Caco-2 (cell line): ENCODE measurements around the gene GCM1. TPM values are rescaled to one million over a fixed set of nuclear protein-coding genes. Genes with fewer than 3 reads are reported as not detected.

Experiments used
- BruUV-seq: library from RNA; stranded (reverse); fragments of 400-500 nt; replicated peaks from 2 replicates; lab custom pipeline; 2021; lab: Mats Ljungman, UMichigan
- CTCF ChIA-PET: fragments of 300-600 bp; sonication (Branson Sonifier 250); formaldehyde crosslinking; loops from one replicate; lab custom pipeline; 2022; ENCODE audit warnings: antibody characterized with exemption; lab: Charles Lee
- POLR2A ChIA-PET: fragments of 300-600 bp; sonication (Branson Sonifier 250); formaldehyde crosslinking; loops from one replicate; lab custom pipeline; 2022; ENCODE audit warnings: antibody characterized with exemption; lab: Charles Lee
- DNase-seq, 2 experiments: peaks; one replicate each; pipeline versions ENCODE4 v3.0.0 to v3.0.0-alpha.2; 2020 to 2022
- H3K27me3 ChIP-seq: replicated peaks from 2 replicates; pipeline ENCODE4 v1.6.0; 2011; ENCODE audit warnings: low read length; ENCODE audit not compliant: control insufficient read depth, insufficient read depth
- H3K36me3 ChIP-seq: 2 replicates; pipeline ENCODE4 v1.5.1; 2011; ENCODE audit warnings: low read length; ENCODE audit not compliant: control insufficient read depth, insufficient read depth
- H3K4me1 ChIP-seq: fragments of 250-450 bp; sonication (Bioruptor Pico); 2 replicates; pipeline ENCODE4 v1.5.1; 2020; ENCODE audit warnings: mild to moderate bottlenecking
- H3K4me3 ChIP-seq: 2 replicates; pipeline ENCODE4 v1.5.1; 2011; ENCODE audit warnings: low read depth, mild to moderate bottlenecking, control low read depth, low read length
- H3K9me3 ChIP-seq: fragments of 250-450 bp; sonication (Bioruptor Pico); 2 replicates; pipeline ENCODE4 v1.5.1; 2020; ENCODE audit warnings: mild to moderate bottlenecking, moderate library complexity
- H3K27ac Mint-ChIP-seq: one replicate; pipeline ENCODE4 v1.8.0; 2022; ENCODE audit warnings: mixed read lengths; ENCODE audit not compliant: unreplicated experiment
- H3K27me3 Mint-ChIP-seq: one replicate; pipeline ENCODE4 v1.8.0; 2022; ENCODE audit warnings: mixed read lengths; ENCODE audit not compliant: insufficient read depth, unreplicated experiment
- H3K36me3 Mint-ChIP-seq: one replicate; pipeline ENCODE4 v1.8.0; 2022; ENCODE audit warnings: mild to moderate bottlenecking, mixed read lengths; ENCODE audit not compliant: insufficient read depth, unreplicated experiment
- H3K4me1 Mint-ChIP-seq: one replicate; pipeline ENCODE4 v1.8.0; 2022; ENCODE audit warnings: low read depth, mixed read lengths; ENCODE audit not compliant: unreplicated experiment
- H3K4me3 Mint-ChIP-seq: one replicate; pipeline ENCODE4 v1.8.0; 2022; ENCODE audit warnings: mild to moderate bottlenecking, moderate library complexity, mixed read lengths; ENCODE audit not compliant: unreplicated experiment
- H3K9me3 Mint-ChIP-seq: one replicate; pipeline ENCODE4 v1.8.0; 2022; ENCODE audit warnings: mixed read lengths; ENCODE audit not compliant: unreplicated experiment
- CTCF ChIP-seq, 2 experiments: fragments of 200-600 bp in 1 of 2; IDR thresholded peaks; 1 replicate in 1 of 2; 2 replicates in 1 of 2; pipeline versions ENCODE4 v1.5.1 to v1.8.0; 2011 to 2022; ENCODE audit warnings: antibody characterized with exemption in 1 of 2, control low read depth in 1 of 2, inconsistent platforms in 1 of 2, low read depth in 1 of 2, low read length in 1 of 2, mild to moderate bottlenecking in 1 of 2, moderate library complexity in 1 of 2; ENCODE audit not compliant: insufficient read depth in 1 of 2, severe bottlenecking in 1 of 2, unreplicated experiment in 1 of 2
- intact Hi-C: fragments of 100-400 bp; cut with micrococcal nuclease; formaldehyde crosslinking; loops from one replicate; pipeline ENCODE4 v1.10.0; 2022; ENCODE audit not compliant: unreplicated experiment
- total RNA-seq: library from RNA; stranded (reverse); gene quantifications from 2 replicates; pipeline ENCODE4 v1.2.3, GENCODE V29; 2022

The GCM1 gene
- total RNA-seq, 1 experiment from 2014 or later, result 0.79 TPM

GRCh38 chr6:53134601-53135235 lies 13.9 kb downstream of the GCM1 start:
- Histone ChIP-seq H3K27me3 (no peaks in the 10 kb centered on the region), H3K4me3 (no peak overlapping the region), H3K9me3 (no peaks in the 10 kb centered on the region), H3K36me3 (no peaks in the 10 kb centered on the region), H3K4me1 (peaks cover 28% of the 10 kb centered on the region)
- no peak for TF ChIP-seq CTCF (IDR thresholded peaks at IDR 0.05; ENCODE audit: insufficient read depth in 1 of 2, low read depth in 1 of 2, low read length in 1 of 2, severe bottlenecking in 1 of 2, unreplicated experiment in 1 of 2)
- peak; percentile 73 to 75 for DNase-seq
- no peaks in the 10 kb centered on the region for H3K27me3 Mint-ChIP-seq
- CTCF ChIA-PET, result interaction anchor here (0.6 to 0.8 kb wide), 3 partner anchors 21 to 30 kb away, joined by 3 to 11 read pairs (median 3); no protein-coding TSS in a partner anchor
- H3K27ac Mint-ChIP-seq, result peak overlapping the region; percentile 55
- POLR2A ChIA-PET, result interaction anchor here (1.2 kb wide), 1 partner anchor 22 kb away, joined by 6 read pairs; no protein-coding TSS in a partner anchor
- no peaks in the 10 kb centered on the region for H3K36me3 Mint-ChIP-seq
- no peaks in the 10 kb centered on the region for H3K9me3 Mint-ChIP-seq
- peaks cover 24% of the 10 kb centered on the region for H3K4me1 Mint-ChIP-seq
- H3K4me3 Mint-ChIP-seq, result peak overlapping the region; percentile 47
- no TSS peak for BruUV-seq
- intact Hi-C loops, result loop anchor here (2.0 kb wide), 1 partner anchor 22 kb away; no protein-coding TSS in a partner anchor

GRCh38 chr6:53133961-53134360 lies 14.7 kb downstream of the GCM1 start:
- DNase-seq, result no peak
- no peak for TF ChIP-seq CTCF (IDR thresholded peaks at IDR 0.05; ENCODE audit: insufficient read depth in 1 of 2, low read depth in 1 of 2, low read length in 1 of 2, severe bottlenecking in 1 of 2, unreplicated experiment in 1 of 2)
- no TSS peak for BruUV-seq
- Mint-ChIP-seq H3K27me3 (no peaks in the 10 kb centered on the region), H3K4me1 (peaks cover 24% of the 10 kb centered on the region), H3K27ac (peak overlapping the region; percentile 55), H3K4me3 (no peak overlapping the region), H3K36me3 (no peaks in the 10 kb centered on the region), H3K9me3 (no peaks in the 10 kb centered on the region)
- Histone ChIP-seq H3K27me3 (no peaks in the 10 kb centered on the region), H3K4me3 (no peak overlapping the region), H3K4me1 (peaks cover 28% of the 10 kb centered on the region), H3K9me3 (no peaks in the 10 kb centered on the region), H3K36me3 (no peaks in the 10 kb centered on the region)
- intact Hi-C loops, result loop anchor here (2.0 kb wide), 1 partner anchor 21 kb away; no protein-coding TSS in a partner anchor
- ChIA-PET POLR2A (no interaction called here), CTCF (interaction anchor here (0.6 kb wide), 1 partner anchor 26 kb away, joined by 3 read pairs; no protein-coding TSS in a partner anchor)

- no peak for DNase-seq
- intact Hi-C loops, result no loop called here
- no peaks in the 10 kb centered on the region for H3K36me3 Mint-ChIP-seq
- H3K4me3 Mint-ChIP-seq, result no peak overlapping the region
- H3K9me3 Mint-ChIP-seq, result no peaks in the 10 kb centered on the region
- BruUV-seq, result no TSS peak
- H3K27ac Mint-ChIP-seq, result no peak overlapping the region
- ChIA-PET POLR2A (no interaction called here), CTCF (interaction anchor here (1.3 kb wide), 1 partner anchor 19 kb away, joined by 3 read pairs; no protein-coding TSS in a partner anchor)
- H3K27me3 Mint-ChIP-seq, result no peaks in the 10 kb centered on the region
- H3K36me3 ChIP-seq, result no peaks in the 10 kb centered on the region
- no peaks in the 10 kb centered on the region for H3K27me3 ChIP-seq
- H3K9me3 ChIP-seq, result no peaks in the 10 kb centered on the region
- H3K4me1 ChIP-seq, result peaks cover 21% of the 10 kb centered on the region
- no peak for TF ChIP-seq CTCF (IDR thresholded peaks at IDR 0.05; ENCODE audit: insufficient read depth in 1 of 2, low read depth in 1 of 2, low read length in 1 of 2, severe bottlenecking in 1 of 2, unreplicated experiment in 1 of 2)
- H3K4me1 Mint-ChIP-seq, result peaks cover 15% of the 10 kb centered on the region
- no peak overlapping the region for H3K4me3 ChIP-seq
Observed at GRCh38 chr6:53130569-53131290, 17.9 kb downstream of the GCM1 start.
